Epithelial cell of umbilical artery (primary cell): Measurements from ENCODE around the gene XAGE2. TPM values are rescaled to one million over a fixed set of nuclear protein-coding genes. Genes with fewer than 3 reads are reported as not detected.

Experiments
- total RNA-seq: library from RNA; depleted of rRNA; stranded (reverse); fragments of >200 nt; gene quantifications from 2 replicates; pipeline ENCODE4 v1.2.3, GENCODE V29; 2014

Gene XAGE2, protein sequence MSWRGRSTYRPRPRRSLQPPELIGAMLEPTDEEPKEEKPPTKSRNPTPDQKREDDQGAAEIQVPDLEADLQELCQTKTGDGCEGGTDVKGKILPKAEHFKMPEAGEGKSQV
- not detected in 2 replicates for total RNA-seq

GRCh38 chrX:52368368-52369055 lies at the start of gene XAGE2:
Gene XAGE2 (plus strand): TSS chrX:52369021. CDS start chrX:52370015, 994 bp downstream.

Other genes starting within 250 kb of the XAGE2 start
- gene MAGED4, start 184.1 kb upstream of the XAGE2 start, total RNA-seq, result 2.0 and 18.2 TPM in 2 replicates
- gene XAGE1A, start 126.8 kb downstream of the XAGE2 start, total RNA-seq, result not detected in 2 replicates
- not detected in 2 replicates for gene XAGE1B, start 148.0 kb downstream of the XAGE2 start, total RNA-seq